GM06990 (cell line): ENCODE results near the gene NSD1.

Experiments used
- DNase-seq: peaks from one replicate; pipeline ENCODE4 v3.0.0-alpha.2; 2011; ENCODE audit not compliant: insufficient read length; ENCODE audit errors: extremely low read depth
- H3K27me3 ChIP-seq: replicated peaks from 2 replicates; pipeline ENCODE4 v1.6.0; 2011; ENCODE audit warnings: low read length; ENCODE audit not compliant: control insufficient read depth, insufficient read depth
- H3K36me3 ChIP-seq: 2 replicates; pipeline ENCODE4 v1.5.1; 2011; ENCODE audit warnings: low read length; ENCODE audit not compliant: control insufficient read depth, insufficient read depth
- H3K4me3 ChIP-seq: replicated peaks from 2 replicates; pipeline ENCODE4 v1.5.1; 2011; ENCODE audit warnings: low read depth, mild to moderate bottlenecking, control low read depth, low read length
- TF ChIP-seq, protein P1 (sequence below): IDR thresholded peaks from 2 replicates; pipeline ENCODE4 v1.5.1; 2011; ENCODE audit warnings: low read length, control low read depth, mild to moderate bottlenecking, inconsistent platforms; ENCODE audit not compliant: insufficient read depth, poor library complexity, severe bottlenecking

NSD1 gene

DNA sequence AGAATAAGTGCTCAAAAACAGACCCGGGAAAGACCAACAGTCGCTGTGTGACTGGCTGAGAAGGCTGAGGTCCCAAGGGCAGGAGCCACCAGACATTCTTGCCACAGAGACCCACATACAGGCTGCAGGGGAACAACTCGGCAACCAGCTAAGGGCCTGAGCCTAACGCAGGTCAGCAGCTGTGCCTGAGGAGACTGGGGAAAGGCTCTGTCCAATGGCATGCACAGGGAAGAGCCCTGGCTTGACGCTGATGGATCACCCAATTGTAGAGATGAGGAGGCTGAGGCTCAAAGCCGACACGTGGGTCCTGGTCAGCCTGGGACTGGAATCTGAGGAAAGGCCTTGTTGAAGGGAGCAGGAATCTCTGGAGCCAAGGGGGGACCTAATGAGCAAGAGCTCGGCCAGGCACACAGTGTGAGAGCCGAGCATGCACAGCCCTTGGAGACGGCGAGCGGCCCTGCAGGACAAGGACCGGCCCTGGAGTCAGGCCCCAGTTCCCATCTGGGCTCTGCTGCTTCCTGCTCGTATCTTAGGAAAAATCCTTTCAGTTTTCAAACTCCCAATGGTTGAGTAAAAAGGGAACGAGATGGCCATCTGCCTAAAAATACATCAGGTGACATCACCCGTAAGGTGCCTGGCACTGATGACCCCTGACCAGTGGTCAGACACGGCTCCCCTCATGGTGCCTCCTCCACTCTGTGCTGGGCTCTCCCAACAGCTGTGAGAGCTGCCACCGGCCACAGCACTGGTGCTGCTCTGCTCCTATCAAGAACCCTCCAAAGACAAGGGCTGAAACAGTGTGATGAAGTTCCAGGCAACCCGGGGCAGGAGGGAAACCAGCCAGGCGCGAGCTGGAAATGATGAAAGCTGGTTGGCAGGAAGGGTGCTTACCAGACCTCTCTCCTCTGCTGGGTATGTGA is 201.5 kb downstream of the NSD1 start:
- peaks cover 64% of the 10 kb centered on the region for H3K36me3 ChIP-seq
- DNase-seq, result no peak
- no peaks in the 10 kb centered on the region for H3K27me3 ChIP-seq
- TF ChIP-seq, protein P1, sequence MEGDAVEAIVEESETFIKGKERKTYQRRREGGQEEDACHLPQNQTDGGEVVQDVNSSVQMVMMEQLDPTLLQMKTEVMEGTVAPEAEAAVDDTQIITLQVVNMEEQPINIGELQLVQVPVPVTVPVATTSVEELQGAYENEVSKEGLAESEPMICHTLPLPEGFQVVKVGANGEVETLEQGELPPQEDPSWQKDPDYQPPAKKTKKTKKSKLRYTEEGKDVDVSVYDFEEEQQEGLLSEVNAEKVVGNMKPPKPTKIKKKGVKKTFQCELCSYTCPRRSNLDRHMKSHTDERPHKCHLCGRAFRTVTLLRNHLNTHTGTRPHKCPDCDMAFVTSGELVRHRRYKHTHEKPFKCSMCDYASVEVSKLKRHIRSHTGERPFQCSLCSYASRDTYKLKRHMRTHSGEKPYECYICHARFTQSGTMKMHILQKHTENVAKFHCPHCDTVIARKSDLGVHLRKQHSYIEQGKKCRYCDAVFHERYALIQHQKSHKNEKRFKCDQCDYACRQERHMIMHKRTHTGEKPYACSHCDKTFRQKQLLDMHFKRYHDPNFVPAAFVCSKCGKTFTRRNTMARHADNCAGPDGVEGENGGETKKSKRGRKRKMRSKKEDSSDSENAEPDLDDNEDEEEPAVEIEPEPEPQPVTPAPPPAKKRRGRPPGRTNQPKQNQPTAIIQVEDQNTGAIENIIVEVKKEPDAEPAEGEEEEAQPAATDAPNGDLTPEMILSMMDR, result no peak
- no peak overlapping the region for H3K4me3 ChIP-seq

DNA sequence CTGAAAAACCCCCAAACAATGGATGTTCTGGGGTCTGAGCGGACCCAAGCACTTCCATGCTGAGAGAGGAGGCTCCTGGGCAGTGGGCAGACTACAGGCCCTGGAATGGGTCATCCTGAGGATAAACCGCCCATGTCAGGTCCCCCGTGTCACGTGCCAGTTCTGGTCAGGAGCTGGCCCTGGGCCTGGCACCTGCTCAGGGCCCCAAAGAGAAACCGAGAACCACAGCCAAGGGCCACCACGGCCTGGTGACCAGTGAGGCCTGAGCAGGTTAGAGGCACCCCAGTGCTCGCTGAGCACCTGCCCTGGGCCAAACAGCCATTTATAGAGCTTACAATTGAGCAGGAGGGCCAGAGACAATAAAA is 202.1 kb downstream of the NSD1 start:
- TF ChIP-seq, protein P1, result no peak
- Histone ChIP-seq H3K4me3 (no peak overlapping the region), H3K36me3 (peaks cover 59% of the 10 kb centered on the region), H3K27me3 (no peaks in the 10 kb centered on the region)
- no peak for DNase-seq

DNA sequence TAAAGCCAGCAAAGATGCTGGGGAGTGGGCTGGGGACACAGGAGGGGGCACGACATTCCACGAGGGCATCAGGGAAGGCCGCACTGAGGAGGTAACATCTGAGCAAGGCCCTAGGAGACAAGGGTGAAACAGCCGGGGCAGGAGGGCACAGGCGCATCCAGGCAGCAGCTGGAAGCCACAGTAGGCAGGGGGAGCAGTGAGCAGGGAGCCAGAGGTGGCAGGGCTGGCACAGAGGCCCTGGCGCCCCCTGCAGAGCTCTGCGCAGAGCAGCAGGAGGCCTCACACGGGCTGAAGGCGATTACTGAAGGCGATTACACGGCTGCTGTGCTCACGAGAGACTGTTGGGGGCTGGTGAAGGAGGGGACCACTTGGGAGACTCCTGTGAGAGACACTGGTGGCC is 202.5 kb downstream of the NSD1 start:
- DNase-seq, result no peak
- peaks cover 55% of the 10 kb centered on the region for H3K36me3 ChIP-seq
- no peaks in the 10 kb centered on the region for H3K27me3 ChIP-seq
- no peak overlapping the region for H3K4me3 ChIP-seq
- TF ChIP-seq, protein P1, result peak; percentile 49

DNA sequence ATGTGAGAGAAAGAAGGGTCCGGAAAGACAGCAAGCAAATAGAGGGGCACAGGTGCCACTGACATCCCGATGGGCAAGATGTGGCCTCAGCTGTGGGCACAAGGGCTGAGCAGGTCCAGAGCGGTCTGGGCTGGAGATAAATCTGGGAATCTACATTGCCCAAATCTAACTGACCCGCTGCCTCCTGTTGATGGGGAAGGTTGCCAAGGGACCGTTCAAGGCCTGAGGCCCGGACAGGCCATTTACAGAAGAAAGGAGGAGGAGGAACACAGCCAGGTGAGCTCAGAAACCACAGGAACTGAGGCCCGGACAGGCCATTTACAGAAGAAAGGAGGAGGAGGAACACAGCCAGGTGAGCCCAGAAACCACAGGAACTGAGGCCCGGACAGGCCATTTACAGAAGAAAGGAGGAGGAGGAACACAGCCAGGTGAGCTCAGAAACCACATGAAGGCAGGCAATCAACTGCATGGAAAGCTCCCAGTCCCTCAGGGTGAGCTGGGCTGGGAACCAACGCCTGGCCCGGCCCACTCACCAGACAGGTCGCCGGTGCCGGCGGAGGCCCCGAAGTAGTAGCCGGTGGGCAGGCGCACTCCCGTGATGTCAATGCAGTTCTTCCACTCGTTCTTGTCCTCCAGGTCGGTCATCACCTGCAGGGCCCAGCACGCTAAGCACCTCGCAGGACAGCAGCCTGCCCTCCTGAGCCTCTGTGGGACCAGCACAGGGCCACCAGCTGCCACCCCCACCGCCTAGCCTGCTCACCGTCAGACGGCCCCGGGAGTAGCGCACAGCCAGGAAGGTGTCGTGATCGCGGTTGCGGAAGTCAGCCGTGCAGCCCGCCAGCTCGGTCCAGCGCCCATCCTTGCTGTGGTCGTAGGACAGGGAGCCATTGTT is 203.3 kb downstream of the NSD1 start:
- no peak overlapping the region for H3K4me3 ChIP-seq
- no peak for DNase-seq
- H3K36me3 ChIP-seq, result peaks cover 51% of the 10 kb centered on the region
- TF ChIP-seq, protein P1, result no peak
- no peaks in the 10 kb centered on the region for H3K27me3 ChIP-seq

DNA sequence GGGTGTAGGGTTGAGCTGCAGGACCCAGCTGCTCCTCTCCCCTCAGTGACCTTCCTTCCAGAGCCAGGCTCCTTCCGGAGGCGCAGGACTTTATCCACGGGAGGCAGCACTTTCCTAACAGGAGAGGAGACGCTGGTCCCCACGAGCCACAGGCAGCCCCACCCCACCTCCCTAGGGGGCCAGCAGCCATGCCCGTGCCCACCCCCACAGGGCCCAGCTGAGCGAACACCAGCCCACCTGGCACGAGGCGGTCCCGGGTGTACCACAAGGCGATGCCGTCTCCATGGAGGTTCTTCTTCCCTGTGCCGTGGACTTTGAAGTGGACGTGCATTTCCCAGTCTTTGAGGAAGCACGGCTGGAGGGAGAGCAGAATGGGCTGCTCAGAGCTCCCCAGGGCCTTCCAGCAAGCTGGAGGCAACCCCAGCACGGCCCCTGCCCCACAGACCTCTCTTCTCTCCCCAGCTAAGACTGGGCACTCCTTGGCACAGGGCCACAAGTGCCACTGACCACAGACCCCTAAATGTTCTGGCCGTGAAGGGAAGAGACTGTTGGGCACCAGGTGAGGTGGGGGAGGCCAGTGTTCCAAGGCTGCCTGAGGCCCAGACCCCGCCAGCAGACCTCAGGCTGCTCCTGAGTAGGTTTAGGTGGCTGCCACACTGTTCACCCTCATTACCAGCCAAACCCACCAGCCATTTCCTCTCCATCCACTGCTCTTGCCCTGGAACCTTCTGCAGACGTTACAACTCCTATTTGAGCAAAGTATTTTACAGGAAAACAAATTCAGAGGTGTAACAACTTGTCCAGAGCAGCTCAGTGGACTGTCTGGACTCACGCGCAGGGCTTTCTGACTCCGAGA is 204.9 kb downstream of the NSD1 start:
- peaks cover 49% of the 10 kb centered on the region for H3K36me3 ChIP-seq
- TF ChIP-seq, protein P1, result no peak
- no peak for DNase-seq
- H3K27me3 ChIP-seq, result no peaks in the 10 kb centered on the region
- no peak overlapping the region for H3K4me3 ChIP-seq
